Vagina (tissue), 2 donors: ENCODE results near the gene CACNB1.

ENCODE experiments used
- POLR2A ChIP-seq, 2 donors: fragments of 450-650 bp; IDR thresholded peaks; one replicate each; pipeline ENCODE4 v1.6.1; 2017; ENCODE audit warnings: antibody characterized with exemption in 2 of 2, mild to moderate bottlenecking in 2 of 2, moderate library complexity in 2 of 2
- POLR2AphosphoS5 ChIP-seq, 2 donors: sonication (generic); formaldehyde crosslinking; IDR thresholded peaks; one replicate each; pipeline ENCODE4 v1.9.0; 2017; ENCODE audit warnings: antibody characterized with exemption in 2 of 2, mild to moderate bottlenecking in 2 of 2, low read depth in 1 of 2; ENCODE audit not compliant: insufficient read depth in 1 of 2
- TF ChIP-seq, protein P1 (sequence below), 3 experiments: fragments of 450-650 bp in 2 of 3; fragments of 200-600 bp in 1 of 3; sonication (generic) in 1 of 3; IDR thresholded peaks; one replicate each; pipeline ENCODE4 v1.5.1; 2017 to 2019; ENCODE audit warnings: antibody characterized with exemption in 3 of 3, mild to moderate bottlenecking in 2 of 3, moderate library complexity in 2 of 3

DNA sequence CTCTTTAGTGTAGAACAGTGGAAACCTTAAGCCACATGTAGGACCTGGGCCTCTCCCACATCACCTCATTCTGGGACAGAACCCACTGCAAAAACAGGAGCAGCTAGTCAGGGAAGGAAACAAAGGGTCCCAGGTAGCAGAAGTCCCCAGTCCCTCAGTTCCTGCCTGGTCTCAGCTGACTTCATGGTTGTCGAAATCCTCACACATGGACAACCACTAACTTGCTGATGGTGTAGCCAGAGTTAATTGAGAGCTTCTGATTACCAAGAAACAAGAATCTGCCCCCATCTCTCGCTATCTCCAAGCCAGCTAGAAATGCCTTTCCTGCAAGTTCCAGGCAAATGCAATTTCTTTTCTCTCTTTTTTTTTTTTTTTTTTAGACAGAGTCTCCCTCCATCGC is 28.0 kb downstream of the CACNB1 start:
- TF ChIP-seq, protein P1, sequence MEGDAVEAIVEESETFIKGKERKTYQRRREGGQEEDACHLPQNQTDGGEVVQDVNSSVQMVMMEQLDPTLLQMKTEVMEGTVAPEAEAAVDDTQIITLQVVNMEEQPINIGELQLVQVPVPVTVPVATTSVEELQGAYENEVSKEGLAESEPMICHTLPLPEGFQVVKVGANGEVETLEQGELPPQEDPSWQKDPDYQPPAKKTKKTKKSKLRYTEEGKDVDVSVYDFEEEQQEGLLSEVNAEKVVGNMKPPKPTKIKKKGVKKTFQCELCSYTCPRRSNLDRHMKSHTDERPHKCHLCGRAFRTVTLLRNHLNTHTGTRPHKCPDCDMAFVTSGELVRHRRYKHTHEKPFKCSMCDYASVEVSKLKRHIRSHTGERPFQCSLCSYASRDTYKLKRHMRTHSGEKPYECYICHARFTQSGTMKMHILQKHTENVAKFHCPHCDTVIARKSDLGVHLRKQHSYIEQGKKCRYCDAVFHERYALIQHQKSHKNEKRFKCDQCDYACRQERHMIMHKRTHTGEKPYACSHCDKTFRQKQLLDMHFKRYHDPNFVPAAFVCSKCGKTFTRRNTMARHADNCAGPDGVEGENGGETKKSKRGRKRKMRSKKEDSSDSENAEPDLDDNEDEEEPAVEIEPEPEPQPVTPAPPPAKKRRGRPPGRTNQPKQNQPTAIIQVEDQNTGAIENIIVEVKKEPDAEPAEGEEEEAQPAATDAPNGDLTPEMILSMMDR (IDR thresholded peaks at IDR 0.05) = no peak
- TF ChIP-seq POLR2AphosphoS5 (IDR thresholded peaks at IDR 0.05; ENCODE audit: insufficient read depth in 1 of 2, low read depth in 1 of 2) (no peak), POLR2A (IDR thresholded peaks at IDR 0.05) (no peak)
